Neural progenitor cell (in vitro differentiated cells): ENCODE measurements around the gene SYT15.

Experiments
- EZH2 ChIP-seq: fragments of 200-600 bp; sonication (generic); IDR thresholded peaks from 2 replicates; pipeline ENCODE4 v1.6.1; 2017; ENCODE audit warnings: antibody characterized with exemption, mild to moderate bottlenecking, moderate library complexity
- TF ChIP-seq, protein P1 (sequence below): fragments of 200-600 bp; sonication (generic); IDR thresholded peaks from 2 replicates; pipeline ENCODE4 v1.5.1; 2017; ENCODE audit warnings: antibody characterized with exemption, mild to moderate bottlenecking

GRCh38 chr10:46560381-46560780, 18.5 kb upstream of the SYT15 start:
- TF ChIP-seq, protein P1, sequence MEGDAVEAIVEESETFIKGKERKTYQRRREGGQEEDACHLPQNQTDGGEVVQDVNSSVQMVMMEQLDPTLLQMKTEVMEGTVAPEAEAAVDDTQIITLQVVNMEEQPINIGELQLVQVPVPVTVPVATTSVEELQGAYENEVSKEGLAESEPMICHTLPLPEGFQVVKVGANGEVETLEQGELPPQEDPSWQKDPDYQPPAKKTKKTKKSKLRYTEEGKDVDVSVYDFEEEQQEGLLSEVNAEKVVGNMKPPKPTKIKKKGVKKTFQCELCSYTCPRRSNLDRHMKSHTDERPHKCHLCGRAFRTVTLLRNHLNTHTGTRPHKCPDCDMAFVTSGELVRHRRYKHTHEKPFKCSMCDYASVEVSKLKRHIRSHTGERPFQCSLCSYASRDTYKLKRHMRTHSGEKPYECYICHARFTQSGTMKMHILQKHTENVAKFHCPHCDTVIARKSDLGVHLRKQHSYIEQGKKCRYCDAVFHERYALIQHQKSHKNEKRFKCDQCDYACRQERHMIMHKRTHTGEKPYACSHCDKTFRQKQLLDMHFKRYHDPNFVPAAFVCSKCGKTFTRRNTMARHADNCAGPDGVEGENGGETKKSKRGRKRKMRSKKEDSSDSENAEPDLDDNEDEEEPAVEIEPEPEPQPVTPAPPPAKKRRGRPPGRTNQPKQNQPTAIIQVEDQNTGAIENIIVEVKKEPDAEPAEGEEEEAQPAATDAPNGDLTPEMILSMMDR = no peak
- no peak for TF ChIP-seq EZH2
